Right hindlimb (tissue), 1 donor: ENCODE results near the gene TNS3.
A peak's percentile ranks its signal among the peaks of the same experiment; 100 is the strongest.

Experiments used
- DNase-seq: peaks from one replicate; pipeline ENCODE4 v3.0.0-alpha.2; 2018

The TNS3 gene

DNA sequence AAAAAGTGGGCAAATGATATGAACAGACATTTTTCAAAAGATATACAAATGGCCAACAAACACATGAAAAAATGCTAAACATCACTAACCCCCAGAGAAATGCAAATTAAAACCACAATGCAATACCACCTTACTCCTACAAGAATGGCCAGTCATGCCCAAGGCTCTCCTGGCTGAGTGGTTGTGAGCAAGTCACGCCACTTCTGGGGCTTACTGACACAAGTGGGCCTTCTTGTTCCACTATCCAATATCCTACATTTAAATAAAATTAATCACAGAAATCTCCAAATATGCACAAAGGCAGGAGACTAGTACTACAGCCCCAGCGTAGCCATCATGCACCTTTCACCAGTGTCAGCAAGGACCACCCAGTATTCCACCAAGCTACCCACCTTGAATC is 181.9 kb downstream of the TNS3 start:
- DNase-seq: no peak

DNA sequence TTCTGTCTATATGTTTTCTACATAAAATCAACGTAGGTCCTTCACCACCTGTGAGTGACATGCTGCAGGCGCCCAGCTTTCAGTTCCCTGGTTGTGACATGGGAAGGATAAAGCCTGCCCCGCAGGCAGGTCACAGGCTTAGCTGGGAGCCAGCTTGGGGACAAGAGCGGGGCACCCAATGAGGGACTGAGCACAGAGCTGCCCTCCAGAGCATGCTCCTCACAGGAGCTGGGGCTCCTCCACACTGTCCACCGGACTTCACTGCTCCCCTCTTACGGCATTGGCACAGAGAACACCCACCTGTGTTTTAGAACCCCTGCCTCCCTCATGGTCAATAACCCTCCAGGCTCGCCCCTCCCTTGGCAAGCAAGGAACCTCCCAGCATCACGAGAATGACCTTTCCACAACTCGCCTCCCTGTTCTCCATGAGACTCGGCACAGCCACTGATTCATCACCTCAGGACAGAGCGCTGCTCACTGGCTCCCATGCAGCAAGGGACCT is 187.1 kb downstream of the TNS3 start:
- DNase-seq: no peak

DNA sequence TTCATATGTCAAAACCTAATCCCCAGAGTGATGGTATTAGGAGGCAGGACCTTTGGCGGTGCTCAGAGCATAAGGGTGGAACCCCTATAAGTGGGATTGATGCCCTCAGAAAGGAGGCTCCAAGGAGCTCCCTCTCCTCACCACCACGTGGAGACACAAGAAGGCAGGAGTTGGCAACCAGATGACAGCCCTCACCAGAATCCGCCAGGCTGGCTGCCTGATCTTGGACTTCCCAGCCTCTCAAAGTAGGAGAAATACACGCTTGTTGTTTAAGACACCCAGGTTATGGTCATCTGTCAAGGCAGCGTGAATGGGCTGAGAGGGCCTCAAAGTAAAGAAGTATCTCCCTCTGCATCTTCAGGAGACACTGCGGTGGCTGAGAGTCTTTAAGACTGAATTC is 187.7 kb downstream of the TNS3 start:
- DNase-seq: no peak

DNA sequence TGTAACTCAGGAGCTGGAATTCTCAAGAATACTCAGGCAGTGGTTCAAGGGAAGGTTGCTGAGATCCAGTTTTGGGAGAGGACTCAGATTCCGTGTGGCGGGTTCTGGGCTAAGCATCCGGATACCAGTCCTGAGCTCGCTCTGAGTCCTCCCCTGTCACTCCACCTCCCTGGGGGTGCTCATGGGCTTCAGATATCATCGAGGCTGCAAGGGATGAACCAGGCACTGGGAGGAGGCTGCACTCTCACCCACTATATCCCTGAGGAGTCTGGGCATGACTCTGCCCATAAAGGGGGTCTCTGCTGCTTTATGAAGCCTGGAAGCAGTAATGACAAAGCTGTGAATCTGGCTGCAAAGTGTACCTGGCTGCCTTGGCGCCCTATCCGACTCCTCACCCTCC is 188.5 kb downstream of the TNS3 start:
- peak; percentile 13 for DNase-seq

DNA sequence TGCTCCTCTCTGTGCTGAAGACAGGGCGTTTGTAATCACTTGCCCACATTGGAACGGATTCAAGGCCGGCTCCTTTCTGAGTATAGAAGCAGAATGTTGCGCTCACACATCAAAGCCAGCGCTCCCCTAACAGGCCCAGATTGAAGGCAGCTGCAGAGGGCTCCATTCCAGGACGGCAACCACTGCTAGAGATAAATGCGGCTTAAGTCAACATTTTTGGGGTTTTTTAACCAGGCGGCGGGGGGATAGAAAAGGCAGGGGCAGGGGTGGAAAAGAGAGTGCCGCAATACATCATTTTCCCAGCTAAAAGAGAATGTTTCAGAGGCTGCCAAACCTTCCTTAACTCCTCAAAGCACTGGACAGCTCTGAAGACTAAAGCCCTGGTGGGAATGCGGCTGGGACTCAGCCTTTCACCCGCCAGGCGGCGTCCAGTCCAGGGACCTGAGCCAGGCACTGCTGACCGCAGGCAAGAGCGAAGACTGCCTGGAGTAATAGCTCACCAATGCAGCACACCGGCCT is 189.6 kb downstream of the TNS3 start:
- peak; percentile 91 for DNase-seq

DNA sequence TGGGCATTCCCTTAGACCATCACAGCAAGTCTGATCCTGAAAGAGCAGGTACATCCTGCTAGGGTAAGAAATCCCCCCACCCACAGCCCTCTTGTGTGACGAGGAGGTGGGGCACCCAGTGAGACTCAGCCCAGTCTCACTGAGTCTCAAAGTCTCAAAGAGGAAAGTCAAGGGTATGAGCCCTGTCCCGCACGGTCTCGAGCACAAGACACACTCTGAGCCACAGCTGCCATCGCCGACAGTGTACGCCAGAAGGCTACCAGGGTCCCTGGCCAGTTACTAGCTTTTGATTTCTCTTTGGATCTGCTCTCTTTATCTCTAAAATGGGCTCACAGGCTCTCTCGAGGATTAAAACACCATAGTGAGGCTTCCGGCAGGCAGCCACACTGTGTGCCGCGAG is 190.2 kb downstream of the TNS3 start:
- no peak for DNase-seq

DNA sequence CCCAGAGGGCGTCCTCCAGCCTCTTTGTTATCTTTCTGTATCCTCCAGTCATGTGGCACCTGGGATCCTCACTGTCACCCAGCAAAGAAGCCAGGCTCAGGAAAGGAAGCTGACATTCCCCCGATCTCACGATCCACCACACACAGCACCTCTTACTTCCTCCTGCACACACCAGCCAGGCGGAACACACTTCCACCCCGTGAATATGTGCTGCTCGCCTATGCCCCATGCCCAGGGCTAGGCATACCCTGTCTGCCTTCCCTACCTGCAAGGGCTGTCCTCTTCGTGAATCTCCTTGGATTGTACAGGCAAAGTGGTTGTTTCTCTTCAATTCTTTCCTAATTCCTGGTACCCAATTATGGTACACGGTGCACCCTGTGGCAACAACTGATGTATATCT is 191.0 kb downstream of the TNS3 start:
- DNase-seq: peak; percentile 8

DNA sequence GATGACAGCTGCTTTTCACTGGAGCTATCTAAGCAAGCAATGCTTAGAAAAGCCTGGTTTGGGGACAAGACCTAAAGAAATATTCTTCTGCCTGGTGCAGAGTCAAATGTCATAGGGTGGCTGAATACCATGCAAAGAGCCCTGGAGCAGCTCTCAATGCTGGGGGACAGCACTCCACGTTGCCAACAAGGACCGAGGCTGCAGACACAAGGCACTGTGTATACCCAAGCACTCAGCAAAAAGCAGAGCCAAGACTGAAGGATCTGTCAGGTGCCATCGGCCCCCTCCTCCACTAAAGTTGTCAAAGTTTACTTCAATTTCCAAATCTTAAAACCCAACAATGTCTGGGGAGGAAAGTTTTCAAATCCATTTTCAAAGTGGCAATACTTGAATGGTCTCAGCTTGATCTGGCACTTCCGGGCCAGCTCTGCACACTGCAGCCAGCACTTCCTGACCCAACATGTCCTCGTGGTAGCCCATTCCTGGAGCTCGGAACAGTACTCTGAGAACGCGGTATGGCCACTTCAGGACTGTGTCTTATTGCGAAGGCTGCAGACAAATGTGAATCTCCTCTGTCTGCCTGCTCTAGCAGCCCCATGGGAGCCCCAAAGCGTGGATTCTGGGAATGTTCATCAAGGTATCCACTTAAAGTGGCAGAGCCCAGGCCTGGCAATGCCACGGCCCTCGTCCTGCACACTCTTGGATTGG is 191.8 kb downstream of the TNS3 start:
- DNase-seq: peak; percentile 16

DNA sequence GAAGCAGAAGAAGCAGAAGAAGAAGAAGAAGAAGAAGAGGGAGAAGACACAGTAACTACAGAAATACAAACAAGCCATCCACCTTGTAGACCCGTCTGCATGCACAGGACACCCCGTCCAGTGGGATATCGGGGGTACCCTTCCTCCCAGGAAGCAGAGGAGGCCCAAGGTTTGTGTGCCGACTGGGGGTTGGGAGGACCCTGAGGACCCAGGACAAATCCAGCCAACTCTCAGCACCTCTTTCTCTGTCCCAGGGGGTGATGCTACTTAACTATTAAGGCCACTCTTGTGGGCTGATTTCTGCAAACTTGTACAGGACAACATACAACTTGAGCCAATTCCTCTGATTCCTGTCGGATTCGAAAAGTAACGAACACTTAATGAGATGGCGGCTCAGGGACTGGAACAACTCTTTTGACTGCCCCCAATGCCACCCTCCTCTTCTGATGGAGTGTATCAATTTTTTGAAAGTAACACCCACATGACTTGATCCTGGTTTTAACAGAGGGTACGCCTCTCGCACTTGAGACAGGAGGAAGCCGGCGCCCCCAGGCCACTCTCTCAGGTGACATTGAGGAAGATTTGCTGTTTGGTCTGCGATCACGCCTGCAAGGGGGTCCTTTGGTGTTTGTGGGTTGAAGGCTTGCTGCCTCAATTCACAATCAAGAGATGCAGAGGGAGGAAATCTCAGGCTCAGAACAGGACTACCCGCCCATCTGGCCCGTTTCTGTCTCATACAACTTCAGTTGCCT is 192.6 kb downstream of the TNS3 start:
- peak; percentile 6 for DNase-seq

DNA sequence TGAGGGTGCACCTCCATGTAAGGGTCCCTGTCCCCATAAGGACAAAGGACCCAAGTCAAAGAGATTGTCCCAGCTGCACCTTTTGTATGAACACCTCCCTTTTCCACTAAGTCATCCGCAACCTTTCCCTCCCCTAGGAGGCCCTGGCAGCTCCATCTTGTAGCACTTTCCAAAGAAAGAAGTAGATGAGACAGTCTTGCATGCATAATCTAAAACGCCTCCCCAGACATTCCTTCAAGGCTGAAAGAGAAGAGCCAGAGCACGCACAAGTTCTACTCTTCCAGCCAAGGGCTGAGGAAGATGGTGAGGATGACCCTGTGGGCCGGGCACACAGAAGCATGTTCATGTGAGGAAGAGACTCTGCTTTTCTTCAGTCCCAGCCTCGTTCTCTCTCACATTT is 194.4 kb downstream of the TNS3 start:
- DNase-seq: peak; percentile 7

DNA sequence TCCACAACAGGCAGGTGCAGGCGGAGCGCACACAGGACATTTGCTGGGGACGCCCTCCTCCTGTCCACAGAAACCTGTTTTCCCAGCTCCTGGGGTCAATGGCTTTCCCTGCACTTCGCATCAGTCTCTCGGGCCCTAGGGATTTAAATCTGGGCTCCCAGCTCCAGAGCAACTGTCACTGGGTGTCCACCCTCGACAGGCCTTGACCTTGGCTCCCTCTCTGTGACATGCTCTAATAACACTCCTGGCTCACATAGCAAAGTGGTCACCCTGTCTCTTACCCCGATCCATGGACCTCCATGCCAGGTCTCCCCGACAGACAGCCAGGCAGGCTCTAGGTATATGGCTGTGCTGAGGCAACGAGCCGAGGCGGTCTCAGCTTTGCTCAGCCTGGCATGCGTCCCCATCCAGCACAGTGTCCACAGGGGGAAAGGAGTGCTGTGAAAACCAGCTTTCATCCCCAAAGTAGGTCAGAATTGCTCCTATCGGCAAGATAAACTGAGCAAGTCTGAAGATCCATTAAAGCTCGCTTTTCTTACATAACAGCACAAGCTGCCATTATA is 195.6 kb downstream of the TNS3 start:
- peak; percentile 14 for DNase-seq

DNA sequence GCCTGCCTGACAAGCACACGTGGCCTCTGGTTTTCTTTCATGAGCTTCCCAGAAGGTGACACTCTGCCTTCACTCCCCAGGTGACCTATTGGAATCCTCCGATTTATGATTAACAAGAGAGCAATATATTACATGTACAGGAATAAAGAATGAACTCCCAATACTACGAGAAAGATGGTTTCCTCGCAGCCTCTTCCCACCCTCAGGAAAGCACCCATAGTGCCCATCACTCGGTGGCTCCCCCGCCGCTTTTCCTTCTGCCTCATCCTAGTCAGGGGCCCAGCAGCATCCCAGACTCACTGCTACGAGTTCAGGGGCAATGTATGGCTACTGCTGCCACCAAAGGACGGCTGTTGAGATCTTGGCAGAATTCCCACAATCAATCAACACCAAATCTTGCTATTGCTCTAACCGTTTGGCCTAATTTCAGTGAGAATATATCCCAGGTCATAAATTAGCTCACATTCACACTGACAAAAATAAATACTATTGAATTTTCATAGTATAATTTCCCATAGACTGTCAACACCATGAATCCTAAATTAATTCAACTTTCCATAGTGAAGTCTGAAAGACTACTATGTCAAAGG is 196.3 kb downstream of the TNS3 start:
- DNase-seq: peak; percentile 7

DNA sequence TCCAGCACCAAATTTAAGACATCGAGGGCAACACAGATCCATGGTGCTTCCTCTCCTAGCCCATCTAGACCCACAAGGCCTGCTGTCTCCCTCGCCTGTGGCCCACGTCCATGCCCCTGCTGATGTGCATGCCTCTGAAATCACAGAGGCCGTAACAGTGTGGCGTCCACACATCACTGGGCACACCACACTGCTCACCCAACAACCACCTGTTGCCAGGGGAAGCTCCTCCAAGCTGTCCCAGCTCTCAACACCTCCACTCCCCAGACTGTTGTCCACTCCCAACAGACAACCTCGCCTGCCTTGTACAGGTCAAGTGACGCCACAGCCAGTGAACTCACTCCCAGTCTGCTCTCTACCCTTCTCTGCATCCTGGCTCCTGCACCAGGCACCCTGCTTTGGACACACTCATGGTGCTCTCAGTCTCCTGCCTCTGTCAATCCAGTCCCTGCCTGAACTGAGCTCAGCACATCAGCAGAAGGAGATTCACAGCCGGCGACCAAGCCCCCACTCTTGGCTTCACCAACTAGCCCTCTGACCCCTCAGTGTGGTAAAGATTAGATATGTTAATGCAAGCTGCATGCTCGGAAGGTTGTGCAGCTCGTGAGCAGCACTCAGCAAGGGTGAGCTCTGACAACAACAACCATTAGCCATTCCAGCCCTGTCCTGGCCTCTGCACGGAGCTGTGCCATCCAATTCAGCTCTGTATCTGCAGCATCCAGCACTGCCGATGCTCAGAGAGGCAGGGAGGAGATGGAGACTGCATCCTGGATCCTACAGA is 197.0 kb downstream of the TNS3 start:
- peak; percentile 8 for DNase-seq

DNA sequence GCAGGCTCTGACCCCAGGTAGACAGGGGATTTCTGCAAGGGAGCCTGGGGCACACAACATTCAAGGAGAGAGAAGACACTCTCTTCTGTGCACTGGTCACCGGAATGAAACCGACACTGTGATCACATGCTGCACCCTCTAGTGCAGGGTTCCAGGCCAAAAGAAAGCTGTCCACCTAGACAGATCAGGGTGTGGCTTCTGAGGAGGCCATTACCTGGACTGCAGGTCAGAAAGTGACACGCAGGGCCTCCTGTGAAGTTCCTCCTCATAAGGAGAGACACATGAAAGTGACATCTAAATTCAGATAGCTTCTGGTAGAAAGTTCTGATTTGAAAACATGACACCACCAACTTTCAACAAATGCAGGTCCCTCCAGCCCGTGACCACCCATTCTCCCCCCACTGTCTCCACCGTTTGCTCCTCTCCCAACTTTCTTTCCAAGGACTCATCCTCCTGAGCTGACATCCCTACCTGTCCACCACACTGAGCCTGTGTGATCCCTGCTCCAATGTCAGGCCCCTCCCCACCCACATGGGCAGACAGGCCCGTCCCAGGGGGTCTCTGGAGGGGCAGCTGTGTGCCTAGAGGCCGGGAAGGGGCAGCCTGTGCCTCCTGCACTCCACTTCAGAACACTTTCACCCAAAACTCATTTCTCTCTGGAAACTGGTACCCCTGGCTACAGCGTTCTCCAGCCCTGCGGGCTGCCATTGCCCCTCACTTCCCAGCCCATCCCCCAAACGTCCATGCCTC is 198.0 kb downstream of the TNS3 start:
- DNase-seq: peak; percentile 15

DNA sequence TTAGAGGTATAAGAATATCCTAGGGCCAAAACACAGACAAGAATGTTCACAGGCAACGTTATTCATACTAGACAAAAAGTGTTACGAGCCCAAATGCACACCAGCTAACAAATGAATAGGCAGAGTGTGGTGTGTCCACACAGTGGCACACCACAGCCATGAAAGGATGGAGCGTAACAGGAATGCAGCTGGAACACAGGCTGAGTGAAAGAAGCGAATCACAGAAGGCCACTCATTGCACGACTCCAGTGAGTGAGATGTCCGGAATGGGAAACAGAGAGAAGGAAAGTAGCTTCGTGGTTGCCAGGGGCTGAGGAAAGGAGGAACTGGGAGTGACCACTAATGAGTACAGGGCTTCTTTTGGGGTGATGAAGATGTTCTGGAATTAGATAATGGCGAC is 198.8 kb downstream of the TNS3 start:
- DNase-seq: peak; percentile 64

DNA sequence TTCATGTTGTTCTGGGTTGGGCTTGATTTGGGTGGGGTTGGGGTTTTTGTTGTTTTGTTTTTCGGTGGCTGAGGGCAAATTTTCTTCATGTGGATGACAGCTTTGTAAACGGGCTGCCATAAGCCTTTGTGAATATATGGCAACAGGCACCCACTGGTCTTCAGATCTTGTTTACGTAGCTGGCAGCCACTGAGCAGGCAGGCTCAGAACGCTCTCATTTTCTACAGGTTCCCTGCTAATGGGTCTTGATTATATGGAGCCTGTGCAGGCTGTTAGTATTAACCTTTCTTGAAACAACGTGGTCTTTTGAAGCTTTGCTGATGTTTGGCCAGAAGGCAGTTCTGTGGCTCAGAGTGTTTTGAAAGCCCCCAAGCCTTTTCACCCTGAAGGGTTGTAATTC is 199.7 kb downstream of the TNS3 start:
- no peak for DNase-seq

DNA sequence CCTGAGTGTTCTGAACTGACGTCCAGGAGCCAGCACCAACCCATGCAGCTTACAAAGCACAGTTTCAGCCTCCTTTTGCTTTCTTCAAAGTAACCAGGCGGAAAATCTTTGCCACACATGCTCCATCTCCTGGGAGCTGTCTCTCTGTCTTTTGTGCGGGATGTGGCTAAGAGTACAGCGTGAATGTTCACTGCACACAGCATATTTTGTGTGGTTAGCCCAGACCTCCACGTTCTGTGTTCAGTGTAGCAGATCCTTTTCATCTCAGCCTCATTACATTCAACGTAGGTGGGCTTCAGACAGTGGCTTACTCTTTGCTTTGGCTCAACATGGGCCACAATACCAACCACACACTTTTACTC is 200.8 kb downstream of the TNS3 start:
- peak; percentile 28 for DNase-seq

DNA sequence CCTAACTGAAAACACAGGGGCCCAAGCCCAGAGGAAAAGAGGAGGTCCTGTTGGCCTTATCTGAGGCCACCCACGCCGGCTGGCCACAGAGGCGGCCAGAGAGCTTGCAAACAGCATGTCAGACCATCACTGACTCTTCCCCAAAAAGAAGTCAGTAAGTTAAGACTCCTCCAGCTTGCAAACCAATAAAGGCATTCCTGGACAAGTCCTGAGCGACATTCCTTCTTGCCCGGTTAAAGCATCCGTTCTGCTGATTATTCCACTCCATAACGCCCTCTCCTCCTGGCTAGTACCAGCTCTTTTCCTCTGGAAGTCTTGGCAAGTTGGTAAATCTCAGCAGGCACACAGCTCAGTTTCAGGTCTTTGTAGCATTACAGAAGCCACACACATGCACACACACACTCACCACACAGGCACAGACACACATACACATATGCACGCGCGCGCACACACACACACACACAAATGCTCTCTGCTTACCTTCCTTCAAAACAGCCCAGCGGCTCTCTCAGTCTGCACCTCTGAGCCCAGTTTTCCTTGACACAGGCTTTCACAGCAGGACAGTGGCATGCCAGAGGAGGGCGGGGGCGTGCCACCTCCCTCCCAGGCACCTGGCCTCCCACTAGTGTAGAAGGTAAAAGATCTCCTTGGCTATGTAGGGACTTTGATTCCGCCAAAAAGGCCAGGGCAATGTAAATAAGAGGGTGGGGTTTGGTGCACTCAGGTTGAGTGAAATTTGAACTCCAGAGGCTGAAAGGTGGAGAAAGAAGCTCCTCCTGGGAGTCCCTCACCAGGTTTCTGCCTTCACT is 201.4 kb downstream of the TNS3 start:
- DNase-seq: peak; percentile 51

DNA sequence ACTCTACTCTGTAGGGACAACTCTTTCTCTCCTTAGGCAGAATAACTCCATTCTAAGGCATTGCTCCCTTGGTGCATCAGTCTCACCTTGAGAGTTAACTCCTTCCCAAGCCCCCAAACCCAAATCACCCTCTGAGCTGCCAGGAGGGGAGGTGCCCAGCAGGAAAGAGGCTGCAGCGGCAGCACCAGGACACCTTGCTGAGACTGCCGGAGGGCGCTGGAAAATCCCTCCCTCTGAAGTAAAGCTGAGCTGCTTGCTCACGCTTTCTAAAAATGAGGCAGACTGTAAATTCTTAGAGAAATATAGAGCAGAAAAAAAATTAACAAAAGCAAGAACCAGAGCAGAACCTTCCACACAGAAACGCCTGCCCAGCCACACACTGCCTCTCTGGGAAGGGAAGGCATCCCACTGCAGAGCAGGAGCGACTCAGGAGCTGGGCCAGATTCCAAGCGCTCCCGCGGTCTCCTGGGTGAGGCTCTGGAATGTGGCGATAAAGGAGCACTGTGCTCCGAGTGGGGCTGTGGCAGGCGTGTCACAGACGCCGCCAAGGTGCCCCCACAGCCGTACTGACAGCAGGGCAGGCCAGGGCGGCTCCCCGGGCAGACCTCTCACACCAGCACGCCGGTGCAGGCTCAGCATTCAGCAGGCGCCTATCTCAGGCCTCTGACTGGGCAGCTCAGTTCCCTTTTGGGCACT is 202.1 kb downstream of the TNS3 start:
- peak; percentile 80 for DNase-seq

DNA sequence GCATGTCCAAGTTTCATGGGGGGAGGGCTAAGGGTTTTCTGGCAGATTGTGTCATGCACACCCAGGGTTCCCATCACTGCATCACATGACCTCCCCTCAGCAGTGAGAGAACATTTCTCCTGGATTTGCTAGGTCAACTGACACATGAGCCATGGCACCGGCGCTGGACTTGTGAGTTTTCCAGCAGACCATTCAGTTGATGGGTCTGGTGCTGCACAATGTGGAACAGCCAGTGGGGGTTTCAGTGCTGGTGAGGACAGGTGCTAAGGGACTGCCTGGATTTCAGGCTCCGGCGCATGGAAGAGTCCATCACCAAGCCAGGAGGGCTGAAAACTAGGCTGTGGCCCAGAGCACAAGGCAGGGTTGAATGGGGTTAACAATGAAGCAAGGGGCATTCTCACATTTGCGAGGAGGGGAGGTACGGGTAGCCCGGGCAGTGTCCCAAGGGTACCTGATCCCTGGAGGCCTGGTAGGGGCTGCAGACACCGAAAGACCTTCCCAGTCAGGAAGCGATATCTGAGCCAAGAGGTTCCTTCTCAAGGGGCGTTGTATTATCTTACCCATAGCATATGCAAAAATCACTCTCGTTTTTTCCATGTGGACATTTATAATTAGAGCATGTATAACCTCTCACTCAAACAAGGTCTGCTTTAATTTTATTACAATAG is 203.0 kb downstream of the TNS3 start:
- peak; percentile 14 for DNase-seq
